H54 (cell line): ENCODE results near the gene PLN.

Experiments
- DNase-seq: peaks from one replicate; pipeline ENCODE4 v3.0.0; 2011; ENCODE audit warnings: low spot score, mixed read lengths; ENCODE audit not compliant: insufficient read length
- FAIRE-seq: peaks from 3 replicates; lab custom pipeline; 2011; peaks lifted over from hg19 to GRCh38; lab: Jason Lieb, UNC
- POLR2A ChIP-seq: IDR thresholded peaks from 2 replicates; pipeline ENCODE4 v1.6.1; 2011; ENCODE audit warnings: low read depth, mild to moderate bottlenecking, low read length

PLN gene

DNA sequence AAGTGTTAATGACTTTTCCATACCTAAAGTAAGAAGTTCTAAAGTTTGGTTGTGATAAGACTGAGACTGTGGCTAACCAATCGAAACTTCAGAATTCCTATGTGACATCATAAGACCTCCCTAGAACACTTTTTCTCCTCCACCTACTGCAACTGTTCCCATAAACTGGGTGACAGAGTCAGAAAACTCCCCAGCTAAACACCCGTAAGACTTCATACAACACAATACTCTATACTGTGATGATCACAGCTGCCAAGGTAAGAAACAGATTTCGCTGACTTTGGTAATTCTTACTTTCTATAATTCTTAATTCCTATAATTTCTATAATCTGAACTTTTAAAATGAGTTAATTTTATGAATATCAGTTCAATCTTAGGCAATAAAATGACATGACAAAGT lies at the start of gene PLN:
Gene PLN, plus strand, starts transcription at position 161 of the 400 bp plus-strand sequence. CDS start 10,626 bp downstream, outside the sequence.
- no peak for TF ChIP-seq POLR2A
- FAIRE-seq: no peak
- no peak for DNase-seq

DNA sequence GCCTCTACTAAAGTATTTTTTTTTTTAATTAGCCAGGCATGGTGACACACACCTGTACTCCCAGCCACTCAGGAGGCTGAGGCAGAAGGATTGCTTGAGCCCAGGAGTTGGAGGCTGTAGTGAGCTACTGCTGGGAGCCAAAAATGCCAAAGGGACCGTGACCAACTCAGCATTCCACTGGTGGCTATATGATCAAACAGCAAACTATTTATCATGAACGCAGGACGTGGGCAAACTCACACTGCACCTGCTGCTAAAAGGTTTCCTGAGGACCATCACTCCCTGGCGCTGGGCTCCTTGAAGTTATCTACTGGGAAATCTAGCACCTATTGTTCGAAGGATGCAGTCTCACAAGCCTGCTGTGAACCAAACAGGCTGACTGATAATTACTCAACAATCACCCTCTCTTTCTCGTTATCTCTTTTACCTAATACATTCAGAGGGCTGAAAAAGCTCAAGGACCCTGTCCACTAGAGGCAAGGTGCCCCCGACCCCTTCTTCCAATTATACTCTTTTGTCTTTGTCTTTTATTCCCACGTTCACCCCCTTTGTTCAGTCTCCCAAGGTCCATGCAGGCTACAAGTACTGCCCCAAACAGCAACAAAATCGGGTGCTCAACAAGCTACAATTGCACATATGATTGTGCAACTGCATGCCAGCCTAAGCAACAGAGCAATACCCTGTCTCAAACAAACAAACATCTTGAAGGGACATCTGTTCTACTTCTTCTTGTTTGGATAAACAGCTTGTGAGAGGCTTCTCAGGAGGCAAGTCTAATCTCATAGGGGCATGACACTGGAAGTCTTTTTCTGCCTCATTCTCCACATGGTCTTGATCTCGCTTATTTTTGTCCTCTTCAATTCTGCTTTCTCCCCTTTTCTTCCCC lies 47.7 kb upstream of the PLN start:
- FAIRE-seq: no peak

DNA sequence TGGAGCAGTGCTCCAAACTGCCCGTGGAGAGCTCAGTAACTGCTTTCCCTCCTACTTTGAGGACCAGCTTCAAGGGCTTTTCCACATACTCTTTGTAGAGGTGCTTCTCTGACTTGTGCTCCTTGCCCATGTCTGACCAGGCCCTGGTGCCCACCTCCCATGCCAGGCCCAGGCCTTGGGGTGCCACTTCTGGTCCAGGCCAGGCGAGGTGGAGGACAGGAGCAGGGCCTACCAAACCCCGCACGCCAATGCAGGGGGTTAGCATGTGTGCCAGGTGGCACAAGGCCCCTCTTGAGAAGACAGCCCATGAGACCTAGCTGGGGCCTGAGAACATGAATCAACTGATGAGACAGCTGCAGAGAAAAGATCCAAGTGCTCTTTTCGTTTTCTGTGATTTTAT lies 47.0 kb upstream of the PLN start:
- DNase-seq (no peak), FAIRE-seq (no peak)
- TF ChIP-seq POLR2A: no peak

More for the DNA sequence above, 47.7 kb upstream of the PLN start:
- no peak for TF ChIP-seq POLR2A
- DNase-seq: no peak

DNA sequence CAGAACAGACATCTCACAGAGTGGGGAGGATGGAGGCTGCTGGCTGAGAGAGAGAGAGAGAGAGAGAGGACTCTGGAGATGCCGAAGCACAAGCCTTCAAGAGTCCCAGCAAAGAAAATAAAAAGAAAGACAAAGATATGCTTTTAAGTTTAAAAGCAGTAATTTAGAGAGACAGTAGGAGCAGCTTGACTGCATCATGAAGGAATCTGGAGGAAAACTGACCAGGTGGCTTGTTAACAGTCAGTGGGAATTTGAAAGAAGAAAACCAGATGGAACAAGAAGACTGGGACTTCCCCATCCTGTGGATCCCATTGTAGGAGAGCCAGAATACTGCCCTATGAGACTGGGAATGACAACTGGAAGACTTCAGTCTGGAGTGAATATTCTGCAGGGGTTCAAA lies 46.3 kb upstream of the PLN start:
- no peak for TF ChIP-seq POLR2A
- FAIRE-seq (no peak), DNase-seq (no peak)

DNA sequence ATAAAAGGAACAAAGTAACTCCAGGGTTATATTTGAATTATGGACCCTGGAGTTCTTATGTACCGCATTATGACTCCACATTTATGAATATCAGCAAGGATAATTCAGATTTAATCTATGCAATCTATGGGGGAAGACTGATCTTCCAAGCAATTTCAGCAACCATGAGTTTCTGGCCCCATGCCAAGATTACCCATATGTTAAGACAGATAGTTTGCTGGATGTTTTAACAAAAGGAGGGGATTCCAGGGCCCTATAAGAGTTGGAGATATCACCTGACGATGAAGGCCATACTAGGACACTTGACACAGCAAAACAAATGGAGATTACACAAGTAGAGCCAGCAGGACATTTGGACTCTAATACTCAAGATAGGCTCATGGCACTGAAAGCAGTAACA lies 45.9 kb upstream of the PLN start:
- FAIRE-seq (no peak), DNase-seq (no peak)
- TF ChIP-seq POLR2A: no peak

DNA sequence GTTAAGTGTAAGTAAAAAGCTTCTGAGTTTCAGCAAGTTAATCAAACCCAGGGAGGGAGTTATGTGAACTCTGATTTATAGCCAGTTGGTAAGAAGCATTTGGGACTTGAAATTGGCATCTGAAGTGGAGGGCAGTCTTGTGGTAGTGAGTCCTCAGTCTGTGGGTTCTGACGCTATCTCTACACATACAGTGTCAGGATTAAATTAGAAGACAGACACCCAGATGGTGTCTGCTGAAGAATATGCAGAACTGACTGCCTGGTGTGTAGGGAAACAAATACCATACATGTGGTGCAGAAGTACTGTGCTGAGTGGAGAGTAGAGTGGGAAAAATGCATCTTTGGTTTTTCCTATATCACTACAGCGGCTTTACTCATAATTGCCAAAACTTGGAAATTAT lies 43.5 kb upstream of the PLN start:
- TF ChIP-seq POLR2A: no peak
- FAIRE-seq (no peak), DNase-seq (no peak)

DNA sequence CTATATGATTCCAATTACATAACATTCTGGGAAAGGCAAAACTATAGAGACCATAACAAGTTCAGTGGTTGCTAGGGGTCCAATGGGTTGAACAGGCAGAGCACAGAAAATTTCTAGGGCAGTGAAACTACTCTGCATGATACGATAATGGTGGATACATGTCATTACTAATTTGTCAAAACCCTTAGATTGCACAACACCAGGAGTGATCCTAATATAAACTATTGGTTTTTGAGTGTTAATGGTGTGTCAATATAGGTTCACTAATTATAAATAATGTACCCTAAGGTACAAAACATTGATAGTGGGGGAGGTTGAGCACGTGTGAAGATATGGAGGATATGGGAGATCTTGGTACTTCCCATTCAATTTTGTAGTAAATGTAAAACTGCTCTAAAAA lies 42.4 kb upstream of the PLN start:
- TF ChIP-seq POLR2A: no peak
- FAIRE-seq (no peak), DNase-seq (no peak)

DNA sequence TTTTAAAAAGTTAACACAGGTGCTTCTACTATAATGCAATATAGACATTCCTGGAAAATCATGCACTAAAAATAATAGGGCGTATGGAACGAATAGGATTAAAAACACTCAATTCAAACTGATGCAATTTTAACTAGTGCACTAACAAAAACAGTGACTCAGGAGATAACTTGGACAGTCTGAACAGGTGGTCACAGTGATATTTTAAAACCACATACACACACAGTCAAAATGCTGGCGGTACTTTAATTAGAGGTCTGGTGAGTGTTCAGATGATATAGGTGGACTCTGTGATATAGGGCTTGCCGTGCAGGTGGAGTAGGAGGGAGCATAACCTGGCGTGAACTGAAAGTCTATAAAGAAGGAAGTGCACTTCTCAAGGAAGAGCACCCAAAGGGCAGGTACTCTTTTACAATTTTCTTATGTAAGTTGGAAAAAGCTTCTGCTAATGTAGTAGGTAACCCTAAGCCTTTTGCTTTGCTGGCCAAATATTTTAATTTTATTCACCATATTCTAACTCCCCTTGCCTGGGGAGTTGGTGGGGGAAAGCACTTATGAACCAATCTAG lies 41.9 kb upstream of the PLN start:
- FAIRE-seq (no peak), DNase-seq (no peak)
- TF ChIP-seq POLR2A: no peak

DNA sequence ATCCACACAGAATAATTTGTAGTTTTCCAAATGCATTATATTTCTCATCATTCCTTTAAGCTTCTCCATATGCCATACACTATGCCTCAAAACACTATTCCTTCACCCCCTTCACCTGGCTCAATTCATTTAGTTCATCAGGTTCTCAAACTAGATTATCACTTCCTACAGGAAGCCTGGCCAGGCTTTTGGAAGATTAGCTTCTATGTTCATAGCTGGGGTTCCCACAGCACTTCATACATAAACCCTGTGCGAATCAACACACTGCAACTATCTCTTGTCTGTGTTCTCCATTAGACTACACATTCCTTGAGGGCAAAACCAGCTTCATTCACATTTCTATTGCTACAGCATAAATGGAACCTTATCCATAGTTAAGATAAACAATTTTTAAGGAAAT lies 40.5 kb upstream of the PLN start:
- FAIRE-seq (no peak), DNase-seq (no peak)

DNA sequence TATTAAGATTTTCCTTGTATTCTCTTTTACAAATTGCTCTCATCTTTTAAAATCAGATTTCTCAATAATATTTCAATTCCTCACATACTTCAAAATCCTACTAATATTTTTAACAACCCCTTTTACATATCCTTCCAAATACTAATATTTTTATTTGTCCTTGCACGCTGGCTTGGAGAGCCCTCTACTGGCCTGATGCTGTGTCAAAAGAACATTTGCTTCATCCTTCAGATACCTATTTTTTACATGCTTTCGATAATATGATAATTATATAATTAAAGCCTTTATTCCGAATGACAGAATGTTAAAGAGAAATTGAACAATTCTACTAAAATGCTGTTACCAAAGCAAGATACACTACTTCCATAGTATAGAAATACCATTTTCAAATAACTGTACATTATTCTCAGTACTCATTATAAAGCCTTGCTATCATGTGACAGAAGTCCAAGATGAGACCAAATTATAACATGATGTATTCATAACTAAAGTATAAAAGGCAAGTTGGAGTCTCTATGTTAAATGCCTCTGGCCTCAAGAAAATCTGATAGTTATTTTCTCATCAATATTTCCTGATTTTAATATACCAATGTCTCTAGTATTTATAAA lies 39.0 kb upstream of the PLN start:
- DNase-seq (no peak), FAIRE-seq (no peak)
- no peak for TF ChIP-seq POLR2A

More for the DNA sequence above, 40.5 kb upstream of the PLN start:
- TF ChIP-seq POLR2A: no peak

DNA sequence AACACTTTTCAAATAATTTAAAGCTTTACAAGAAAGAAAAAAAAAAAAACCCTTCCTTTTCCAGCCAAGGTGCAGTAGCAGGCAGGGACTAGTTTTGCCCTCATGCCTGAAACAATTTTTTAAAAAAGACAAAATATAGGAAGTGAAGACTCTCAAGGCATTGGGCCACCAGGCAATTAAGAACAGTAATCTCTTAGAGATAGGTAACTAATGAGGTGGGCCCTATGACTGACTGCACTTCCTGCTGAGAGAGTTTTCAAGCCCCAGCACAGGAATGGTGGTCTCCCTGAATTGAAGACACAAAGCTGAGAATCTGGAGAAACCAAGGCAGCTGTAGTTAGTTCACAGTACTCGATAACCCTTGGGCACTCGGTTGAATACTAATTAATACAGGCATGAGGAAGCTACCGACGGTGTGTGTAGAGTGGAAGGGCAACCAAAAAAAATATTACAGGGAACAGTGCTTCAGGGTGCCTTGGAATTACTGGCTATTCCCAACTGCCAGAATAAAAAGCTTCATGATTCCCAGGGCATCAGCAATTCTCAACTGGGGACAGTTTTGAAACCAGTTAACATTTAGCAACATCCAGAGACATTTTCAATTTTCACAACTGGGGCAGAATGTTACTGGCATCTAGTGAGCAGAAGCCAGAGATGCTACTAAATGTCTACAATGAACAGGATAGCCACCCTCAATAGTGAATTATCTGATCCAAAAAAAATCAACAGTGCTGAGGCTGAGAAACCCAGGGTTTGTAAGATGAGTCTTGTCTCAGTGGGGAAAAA lies 36.0 kb upstream of the PLN start:
- FAIRE-seq (no peak), DNase-seq (no peak)
- no peak for TF ChIP-seq POLR2A

DNA sequence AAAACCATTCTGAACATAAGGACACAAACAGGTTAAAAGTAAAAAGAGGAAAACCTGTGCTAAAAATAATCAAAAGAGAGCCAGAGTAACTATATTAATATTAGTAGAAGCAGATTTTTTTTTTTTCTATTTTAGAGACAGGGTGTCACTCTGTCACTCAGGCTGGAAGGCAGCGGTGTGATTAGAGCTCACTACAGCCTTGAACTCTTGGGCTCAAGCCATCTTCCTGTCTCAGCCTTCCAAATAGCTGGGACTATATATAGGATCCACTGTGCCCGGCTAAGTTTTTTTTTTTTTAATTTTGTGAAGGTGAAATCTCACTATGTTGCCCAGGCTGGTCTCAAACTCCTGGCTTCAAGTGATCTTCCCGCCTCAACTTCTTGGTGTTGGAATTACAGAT lies 33.4 kb upstream of the PLN start:
- TF ChIP-seq POLR2A: no peak
- DNase-seq: no peak
- no peak for FAIRE-seq

DNA sequence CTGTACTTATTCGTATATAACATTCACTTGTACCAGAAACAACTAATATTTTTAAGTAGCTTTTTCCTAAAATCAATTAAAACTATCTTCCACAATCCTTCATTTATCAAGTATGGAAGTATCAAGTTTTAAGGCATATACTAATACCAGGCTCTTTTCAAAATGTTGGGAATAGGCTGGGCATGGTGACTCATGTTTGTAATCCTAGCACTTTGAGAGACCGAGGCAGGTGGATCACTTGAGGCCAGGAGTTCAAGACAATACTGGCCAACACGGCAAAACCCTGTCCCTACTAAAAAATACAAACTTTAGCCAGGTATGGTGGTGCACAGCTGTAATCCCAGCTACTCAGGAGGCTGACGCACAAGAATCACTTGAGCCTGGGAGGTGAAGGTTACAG lies 25.7 kb upstream of the PLN start:
- FAIRE-seq (no peak), DNase-seq (no peak)
- TF ChIP-seq POLR2A: no peak

DNA sequence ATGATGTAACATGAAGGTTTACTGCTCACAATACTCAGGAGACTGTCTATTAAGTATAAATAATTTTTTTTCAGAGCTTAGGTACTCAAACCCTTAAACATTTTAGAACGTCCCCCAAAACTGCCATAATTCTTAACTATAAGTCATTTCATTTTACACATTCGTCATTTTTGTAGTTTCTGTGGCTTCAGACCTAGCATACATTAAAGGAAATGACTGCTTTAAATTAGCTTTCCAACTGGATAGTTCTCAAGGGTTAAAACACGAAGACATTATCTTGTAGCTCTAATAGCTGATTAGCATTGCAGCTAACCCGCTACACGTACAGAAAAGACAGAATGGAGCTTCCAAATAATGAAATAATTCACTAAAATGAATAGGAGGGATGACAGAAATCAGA lies 24.9 kb upstream of the PLN start:
- DNase-seq (no peak), FAIRE-seq (no peak)
- no peak for TF ChIP-seq POLR2A
